GM19043 (cell line): ENCODE results near the gene PTPRB.

Experiments used
- ATAC-seq: cut with Tn5 transposase; IDR thresholded peaks from one replicate; pipeline ENCODE4 v1.9.1; 2021; ENCODE audit warnings: low read depth; ENCODE audit not compliant: unreplicated experiment

PTPRB gene

DNA sequence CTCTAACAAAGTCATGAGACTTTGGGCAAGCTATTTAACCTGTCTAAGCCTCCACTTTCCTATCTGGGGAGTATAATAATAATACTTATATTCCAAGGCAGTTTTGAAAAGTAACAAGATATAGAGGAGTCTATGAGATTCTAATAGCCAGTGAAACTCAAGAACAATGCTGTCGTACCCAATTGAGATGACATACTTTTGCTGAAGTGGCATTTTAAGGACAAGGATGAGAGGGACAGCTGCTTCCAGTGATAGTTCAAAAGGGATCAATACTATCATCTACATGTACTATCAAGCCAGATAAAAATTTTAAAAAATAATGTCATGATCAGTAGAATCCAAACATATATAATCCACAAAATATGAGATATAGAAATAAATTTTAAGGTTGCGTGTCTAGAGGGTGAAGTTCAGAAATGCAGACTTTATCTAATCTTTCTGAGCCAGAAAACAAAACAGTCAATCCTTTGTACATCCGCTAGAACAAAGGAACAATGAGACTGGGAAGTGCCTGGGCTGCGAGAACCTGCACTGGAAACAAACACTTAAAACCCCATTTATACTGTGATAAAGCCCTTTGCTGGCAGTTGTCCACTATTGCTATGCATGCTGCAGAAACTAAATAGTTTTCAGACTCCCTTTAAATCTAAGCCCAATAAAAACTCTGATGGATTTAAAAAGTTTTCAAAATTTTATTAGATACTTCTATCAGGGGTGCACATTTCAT, 38.6 kb downstream of the PTPRB start:
- ATAC-seq: no peak

DNA sequence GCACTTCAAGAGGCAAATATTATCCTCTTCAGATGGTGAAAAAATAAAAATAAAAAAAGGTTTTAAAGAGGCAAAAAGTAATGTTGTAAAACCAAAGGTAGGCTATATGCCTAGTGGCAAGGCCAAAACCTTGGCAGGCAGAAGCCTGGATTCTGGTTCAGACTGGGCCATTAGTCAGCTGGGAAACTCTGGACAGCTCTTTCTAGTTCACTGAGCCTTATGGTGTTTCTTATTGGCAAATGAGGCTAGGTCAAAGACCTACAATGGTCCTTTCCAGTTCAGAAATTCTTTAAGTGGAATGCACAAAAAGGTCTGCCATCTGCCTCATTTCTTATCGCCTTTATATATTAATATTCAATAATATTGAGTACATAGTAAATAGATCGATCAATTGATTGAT, 44.6 kb downstream of the PTPRB start:
- no peak for ATAC-seq

GRCh38 chr12:70590549-70591226, 46.5 kb downstream of the PTPRB start:
- ATAC-seq: no peak

DNA sequence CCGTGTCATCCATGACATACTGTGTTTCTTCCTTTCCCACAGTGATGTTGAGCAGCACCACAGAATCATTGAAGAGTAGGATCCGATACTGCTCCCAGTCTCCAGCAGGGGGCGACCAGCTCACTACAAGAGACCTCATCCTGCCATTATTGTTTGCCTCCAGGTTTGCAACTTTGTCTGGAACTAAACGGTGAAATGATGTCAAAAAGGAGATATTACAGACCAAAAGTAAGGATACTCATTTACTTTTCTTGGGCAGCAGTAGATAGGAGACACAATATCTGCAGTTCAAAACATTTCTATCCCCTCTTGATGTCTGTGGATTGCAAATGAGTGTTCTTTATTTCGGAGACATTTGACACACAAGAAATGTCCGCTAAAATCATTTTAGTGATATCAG, 47.2 kb downstream of the PTPRB start:
- ATAC-seq: peak; percentile 94

DNA sequence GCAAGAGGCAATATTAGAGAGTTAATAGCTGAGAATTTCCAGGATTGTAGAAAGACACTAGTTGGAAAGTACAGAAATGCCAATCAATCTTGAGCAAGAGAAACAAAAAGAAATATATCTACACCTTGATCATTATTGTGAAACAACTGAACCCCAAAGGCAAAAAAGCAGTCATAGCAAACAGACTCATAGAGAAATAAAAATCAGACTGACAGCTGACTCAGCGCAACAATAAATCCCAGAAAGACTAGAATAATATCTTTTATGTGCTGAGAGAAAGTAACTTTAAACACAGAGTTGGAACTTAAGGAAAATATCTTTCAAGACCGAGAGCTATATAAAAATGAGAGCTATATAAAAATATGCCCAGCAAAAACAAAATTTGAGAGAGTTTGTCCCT, 52.9 kb downstream of the PTPRB start:
- no peak for ATAC-seq

GRCh38 chr12:70583251-70583650, 54.0 kb downstream of the PTPRB start:
- no peak for ATAC-seq

GRCh38 chr12:70581208-70581607, 56.0 kb downstream of the PTPRB start:
- no peak for ATAC-seq

GRCh38 chr12:70577283-70577634, 60.0 kb downstream of the PTPRB start:
- no peak for ATAC-seq

DNA sequence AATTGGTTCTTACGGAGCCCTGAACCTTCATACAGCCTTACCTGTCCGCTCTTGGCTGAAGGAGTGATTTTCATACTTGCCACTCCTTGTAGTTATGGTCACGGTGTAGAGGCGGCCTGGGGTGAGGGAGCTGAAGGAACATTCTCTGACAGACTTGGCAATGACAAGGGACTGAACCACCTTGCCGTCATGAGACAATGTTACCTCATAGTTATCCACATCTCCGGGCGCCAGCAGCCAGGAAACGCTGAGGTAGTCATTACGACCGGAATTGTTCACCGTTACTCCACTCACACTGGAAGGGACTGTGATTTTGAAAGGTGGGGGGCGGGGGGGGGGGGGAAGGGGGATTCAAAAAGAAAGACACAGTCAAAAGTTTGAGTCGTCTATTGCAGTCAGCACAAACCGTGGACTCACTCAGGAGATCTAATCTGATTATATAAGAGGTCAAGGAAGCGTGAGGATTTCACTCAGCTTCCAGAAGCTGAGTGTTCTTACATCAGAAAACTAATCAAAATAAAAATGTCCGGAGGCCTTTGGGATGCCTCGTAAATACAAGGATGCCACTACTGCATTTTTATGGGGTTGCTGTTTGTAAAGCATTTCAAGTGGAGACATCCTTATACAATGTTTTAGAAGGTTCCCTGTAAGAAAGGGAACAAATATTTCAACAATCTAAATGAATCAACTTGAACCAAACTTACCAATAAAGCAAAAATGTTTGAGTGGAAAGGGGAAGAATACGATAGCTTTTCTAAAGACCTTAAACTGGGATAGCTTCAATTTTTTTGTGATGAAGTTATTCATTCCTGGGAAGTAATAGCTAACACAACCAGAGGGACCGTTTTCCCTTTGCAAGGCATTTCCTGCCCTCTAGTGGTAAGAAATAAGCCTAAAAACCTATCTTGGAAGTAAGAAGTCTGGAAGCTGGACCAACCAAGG, 60.6 kb downstream of the PTPRB start:
- ATAC-seq: no peak

GRCh38 chr12:70571705-70572268, 65.4 kb downstream of the PTPRB start:
- ATAC-seq: no peak

- ATAC-seq: no peak
Measured at GRCh38 chr12:70571029-70571428, 66.2 kb downstream of the PTPRB start.

DNA sequence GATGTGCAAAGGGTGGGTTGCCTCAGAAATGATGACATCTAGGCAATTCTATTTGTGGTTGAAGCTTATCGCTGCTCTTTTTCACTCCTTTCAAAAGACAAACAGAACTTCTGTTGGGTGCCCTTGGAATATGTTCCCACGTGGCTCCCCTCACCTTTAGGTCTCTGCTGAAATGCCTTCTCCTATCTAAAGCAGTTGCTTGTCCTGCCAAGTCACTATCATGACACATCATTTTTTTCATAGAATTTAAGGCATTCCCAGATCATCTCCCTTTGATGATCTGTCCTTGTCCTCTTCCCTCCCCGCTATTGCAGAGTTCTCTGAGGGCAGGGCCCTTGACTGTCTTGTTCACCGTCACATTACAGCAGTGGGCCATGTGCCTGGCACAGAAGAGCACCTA, 75.7 kb downstream of the PTPRB start:
- ATAC-seq: no peak

GRCh38 chr12:70560671-70561070, 76.6 kb downstream of the PTPRB start:
- ATAC-seq: no peak

GRCh38 chr12:70559390-70559789, 77.8 kb downstream of the PTPRB start:
- no peak for ATAC-seq

DNA sequence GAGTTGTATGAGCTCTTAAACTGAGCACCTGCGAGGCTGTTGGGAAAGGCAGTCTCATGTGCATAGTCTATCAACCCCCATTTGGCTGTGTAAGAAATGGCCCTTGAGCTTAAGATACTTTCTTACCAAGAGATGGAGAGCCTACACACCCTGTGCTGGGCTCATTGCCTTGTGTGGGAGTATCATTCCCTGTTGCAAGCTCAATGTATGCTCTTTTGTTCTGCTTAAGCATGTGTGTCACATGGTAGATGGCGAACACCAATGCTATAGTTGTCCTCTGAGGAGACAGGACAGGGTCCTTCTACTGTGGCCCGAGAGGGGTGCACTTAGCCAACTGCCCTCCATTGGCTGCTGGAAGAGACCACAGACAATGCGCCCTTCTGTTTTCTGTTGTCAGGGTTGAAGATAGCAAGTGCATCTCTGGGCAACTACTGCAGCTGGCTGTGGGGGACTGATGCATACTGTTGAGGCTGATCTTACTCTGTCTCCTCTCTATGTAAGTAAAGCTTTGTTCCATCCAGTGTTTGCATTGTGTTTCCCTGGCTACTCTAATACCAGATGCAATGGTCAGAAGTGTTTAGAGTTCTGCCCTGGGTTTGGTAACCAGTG, 79.5 kb downstream of the PTPRB start:
- no peak for ATAC-seq

DNA sequence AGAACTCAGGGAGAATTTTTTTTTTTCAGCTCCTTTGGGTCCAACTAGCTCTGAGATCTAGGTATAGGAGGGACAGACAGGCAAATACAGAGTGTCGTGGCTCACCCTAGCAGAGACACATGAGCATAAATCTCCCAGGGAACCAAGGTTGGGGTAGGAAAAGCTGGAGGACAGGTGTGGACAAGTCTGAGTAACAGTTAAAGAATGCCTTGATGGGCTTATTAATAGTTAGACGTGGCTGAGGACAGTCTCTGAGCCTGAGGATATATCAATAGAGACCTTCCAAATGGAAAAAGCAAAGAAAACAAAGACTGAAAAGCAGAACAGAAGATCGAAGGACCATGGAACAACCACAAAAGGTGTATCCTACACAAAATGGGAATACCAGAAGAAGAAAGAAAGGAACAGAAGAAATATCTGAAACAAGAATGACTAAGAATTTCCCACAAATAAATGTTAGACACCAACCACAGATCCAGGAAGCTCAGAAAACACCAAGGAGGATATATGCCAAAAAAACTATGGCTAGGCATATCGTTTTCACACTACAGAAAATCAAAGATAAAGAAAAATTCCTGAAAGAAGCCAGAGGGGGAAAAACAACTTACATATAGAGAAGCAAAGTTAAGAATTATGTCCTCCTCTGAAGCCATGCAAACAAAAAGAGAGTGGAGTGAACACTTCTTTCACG, 80.9 kb downstream of the PTPRB start:
- ATAC-seq: no peak

GRCh38 chr12:70555081-70555480, 82.1 kb downstream of the PTPRB start:
- ATAC-seq: no peak

DNA sequence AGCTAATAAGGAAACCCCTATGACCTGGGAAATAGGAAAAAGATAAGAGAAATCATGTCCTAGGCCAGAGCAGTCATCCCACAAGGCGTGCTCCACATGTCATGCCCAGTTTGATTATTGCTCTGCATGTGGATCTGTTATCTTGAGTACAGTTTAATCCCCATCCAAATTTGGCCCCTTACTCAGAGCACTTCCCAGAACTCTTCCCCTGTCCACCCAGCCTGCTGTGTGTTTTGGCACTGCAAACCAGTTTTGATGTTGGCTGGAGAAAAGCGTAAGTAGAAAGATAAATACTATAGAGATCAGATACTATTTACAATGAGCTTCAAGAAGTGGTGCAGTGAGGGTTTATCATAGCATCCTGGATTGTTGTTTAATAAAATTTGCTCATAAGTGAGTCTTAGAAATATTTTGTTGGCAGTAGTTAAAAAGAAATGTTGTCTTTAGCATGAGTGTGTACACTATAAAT, 83.8 kb downstream of the PTPRB start:
- ATAC-seq: no peak

DNA sequence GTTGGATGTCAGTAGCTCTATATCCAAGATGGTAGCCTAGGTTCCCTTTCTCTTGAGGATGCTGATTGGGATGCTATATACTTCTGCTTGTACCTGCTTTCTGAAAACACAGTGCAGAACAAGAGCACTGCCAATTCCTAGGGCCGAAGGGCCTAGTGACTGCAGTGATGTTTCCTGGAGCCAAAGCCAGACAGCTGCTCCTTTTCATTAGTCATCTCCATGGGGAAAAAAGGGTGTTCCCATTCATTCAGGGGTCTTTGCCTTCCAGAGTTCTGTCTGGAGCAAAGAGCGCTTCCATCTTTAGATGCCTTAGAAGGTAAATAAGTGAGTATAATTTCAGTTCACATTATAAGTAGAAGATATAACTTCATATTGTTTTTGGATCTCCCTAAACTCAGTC, 85.5 kb downstream of the PTPRB start:
- ATAC-seq: no peak

GRCh38 chr12:70550180-70550577, 87.0 kb downstream of the PTPRB start:
- no peak for ATAC-seq
